Glutamatergic neuron (in vitro differentiated cells): Measurements from ENCODE around the gene MAP3K12. TPM values are rescaled to one million over a fixed set of nuclear protein-coding genes. Genes with fewer than 3 reads are reported as not detected.

Experiments used
- DNase-seq: peaks from one replicate; pipeline ENCODE4 v3.0.0; 2022
- H3K27ac Mint-ChIP-seq: one replicate; pipeline ENCODE4 v1.8.0; 2020; ENCODE audit warnings: mild to moderate bottlenecking, mixed read lengths, inconsistent platforms; ENCODE audit not compliant: unreplicated experiment
- H3K27me3 Mint-ChIP-seq: one replicate; pipeline ENCODE4 v1.8.0; 2020; ENCODE audit warnings: mild to moderate bottlenecking, moderate library complexity, mixed read lengths, inconsistent platforms; ENCODE audit not compliant: unreplicated experiment
- H3K36me3 Mint-ChIP-seq: one replicate; pipeline ENCODE4 v1.8.0; 2020; ENCODE audit warnings: mild to moderate bottlenecking, mixed read lengths, inconsistent platforms; ENCODE audit not compliant: unreplicated experiment
- H3K4me1 Mint-ChIP-seq: one replicate; pipeline ENCODE4 v1.8.0; 2020; ENCODE audit warnings: mild to moderate bottlenecking, low read depth, mixed read lengths, inconsistent platforms; ENCODE audit not compliant: unreplicated experiment
- H3K4me3 Mint-ChIP-seq: one replicate; pipeline ENCODE4 v1.8.0; 2020; ENCODE audit warnings: mild to moderate bottlenecking, mixed read lengths, inconsistent platforms; ENCODE audit not compliant: unreplicated experiment
- H3K9me3 Mint-ChIP-seq: one replicate; pipeline ENCODE4 v1.8.0; 2020; ENCODE audit warnings: mild to moderate bottlenecking, moderate library complexity, mixed read lengths, inconsistent platforms; ENCODE audit not compliant: unreplicated experiment
- CTCF ChIP-seq: fragments of 200-600 bp; sonication (generic); IDR thresholded peaks from one replicate; pipeline ENCODE4 v1.5.0; 2021; ENCODE audit not compliant: partially characterized antibody, unreplicated experiment
- total RNA-seq: library from RNA; stranded (reverse); fragmentation: NEBNext Ultra II Directional; extraction: Animal tissue kit (Norgen Biotek cat#: 25700); gene quantifications from one replicate; pipeline ENCODE4 v1.2.1, GENCODE V29; 2021; ENCODE audit not compliant: unreplicated experiment

The MAP3K12 gene
- total RNA-seq, 1 donor from 2014 or later = 94.2 TPM

- Mint-ChIP-seq H3K9me3 (peaks cover 26% of the 10 kb centered on the region), H3K27me3 (peaks cover 34% of the 10 kb centered on the region), H3K4me3 (peak overlapping the region; percentile 97), H3K27ac (peak overlapping the region; percentile 99), H3K4me1 (peaks cover 41% of the 10 kb centered on the region), H3K36me3 (no peaks in the 10 kb centered on the region)
- TF ChIP-seq CTCF = no peak
- DNase-seq = no peak
Measured at GRCh38 chr12:53498235-53498630, 1.0 kb downstream of the MAP3K12 start.

- no peak for DNase-seq
- H3K4me3 Mint-ChIP-seq = peak overlapping the region; percentile 57
- TF ChIP-seq CTCF = no peak
- peaks cover 35% of the 10 kb centered on the region for H3K27me3 Mint-ChIP-seq
- peaks cover 27% of the 10 kb centered on the region for H3K9me3 Mint-ChIP-seq
- H3K27ac Mint-ChIP-seq = no peak overlapping the region
- H3K4me1 Mint-ChIP-seq = peaks cover 43% of the 10 kb centered on the region
- no peaks in the 10 kb centered on the region for H3K36me3 Mint-ChIP-seq
Measured at GRCh38 chr12:53497461-53497860, 1.8 kb downstream of the MAP3K12 start.

- H3K4me1 Mint-ChIP-seq = peaks cover 44% of the 10 kb centered on the region
- H3K9me3 Mint-ChIP-seq = peaks cover 27% of the 10 kb centered on the region
- H3K4me3 Mint-ChIP-seq = peak overlapping the region; percentile 70
- no peaks in the 10 kb centered on the region for H3K36me3 Mint-ChIP-seq
- no peak overlapping the region for H3K27ac Mint-ChIP-seq
- peaks cover 34% of the 10 kb centered on the region for H3K27me3 Mint-ChIP-seq
- no peak for DNase-seq
- no peak for TF ChIP-seq CTCF
Measured at GRCh38 chr12:53496752-53497032, 2.6 kb downstream of the MAP3K12 start.

- H3K4me3 Mint-ChIP-seq = peak overlapping the region; percentile 70
- TF ChIP-seq CTCF = no peak
- DNase-seq = no peak
- peaks cover 27% of the 10 kb centered on the region for H3K9me3 Mint-ChIP-seq
- H3K36me3 Mint-ChIP-seq = no peaks in the 10 kb centered on the region
- peaks cover 33% of the 10 kb centered on the region for H3K27me3 Mint-ChIP-seq
- peak overlapping the region; percentile 84 for H3K27ac Mint-ChIP-seq
- peaks cover 44% of the 10 kb centered on the region for H3K4me1 Mint-ChIP-seq
Measured at GRCh38 chr12:53495903-53496751, 3.1 kb downstream of the MAP3K12 start.

GRCh38 chr12:53493610-53494391 is 5.5 kb downstream of the MAP3K12 start:
- Mint-ChIP-seq H3K27me3 (peaks cover 20% of the 10 kb centered on the region), H3K9me3 (peaks cover 20% of the 10 kb centered on the region), H3K36me3 (no peaks in the 10 kb centered on the region), H3K27ac (peak overlapping the region; percentile 99), H3K4me3 (peak overlapping the region; percentile 97), H3K4me1 (peaks cover 42% of the 10 kb centered on the region)
- DNase-seq = peak; percentile 69
- no peak for TF ChIP-seq CTCF
